IPS DF 4.7 (cell line): ENCODE measurements around the gene POLH.
"Not testable (repeated sequence)": the region's sequence is repeated elsewhere in the genome, so short reads cannot be mapped to it uniquely, and the experiment has no call there.

ENCODE experiments used
- DNase-seq: peaks from one replicate; pipeline ENCODE4 v3.0.0-alpha.2; 2013; ENCODE audit warnings: low spot score; ENCODE audit errors: extremely low read depth

Gene POLH

GRCh38 chr6:43575772-43576551, at the start of gene POLH, which contains the start of gene XPO5:
POLH (plus strand) TSS chr6:43576185; CDS start chr6:43582320, 6,135 bp downstream.
XPO5 (minus strand) TSS chr6:43576038; CDS start chr6:43575864, 174 bp downstream.
- DNase-seq, result peak; percentile 64

DNA sequence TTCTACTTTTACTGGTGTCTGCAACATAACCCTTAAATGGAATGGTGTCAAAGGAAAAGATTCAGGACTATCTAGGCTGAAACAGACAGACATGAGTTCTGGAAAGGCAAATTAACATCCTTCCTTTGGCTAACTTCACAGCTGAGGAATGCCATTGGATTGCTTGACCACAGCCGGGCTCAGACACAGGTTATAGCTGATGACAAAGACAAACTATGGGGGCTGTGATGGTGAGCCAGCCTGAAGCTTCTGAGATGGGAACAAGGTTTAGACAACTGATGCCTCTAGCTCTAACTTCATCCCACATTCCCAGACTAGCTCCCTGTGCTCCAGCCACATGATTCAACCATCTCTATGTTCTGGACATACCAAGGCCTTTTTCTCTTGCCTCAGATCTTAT, 43.8 kb upstream of the POLH start:
- DNase-seq, result no peak

- DNase-seq, result not testable (repeated sequence)
Measured at GRCh38 chr6:43538986-43539385, 37.0 kb upstream of the POLH start.

DNA sequence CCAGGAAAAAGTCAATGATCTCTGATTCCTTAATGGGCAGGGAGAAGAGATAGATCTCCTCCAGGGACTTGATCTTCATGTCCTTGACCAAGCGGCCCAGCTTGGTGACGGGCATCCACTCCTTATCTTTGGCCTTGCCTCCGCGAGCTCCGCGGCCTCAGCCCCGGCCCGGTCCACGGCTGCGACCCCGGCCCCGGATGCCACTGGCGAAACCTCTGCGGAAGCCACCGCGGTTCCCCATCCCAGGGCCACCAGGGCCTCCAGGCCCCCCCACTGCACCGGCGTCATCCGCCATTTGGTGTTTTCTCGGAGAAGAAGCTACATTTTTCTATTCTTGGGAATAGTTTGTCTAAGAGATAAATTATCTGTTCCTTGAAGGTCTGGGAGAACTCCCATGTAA, 36.6 kb upstream of the POLH start:
- not testable (repeated sequence) for DNase-seq

- DNase-seq, result no peak
Measured at GRCh38 chr6:43540507-43540906, 35.5 kb upstream of the POLH start.

GRCh38 chr6:43541774-43542471, 34.1 kb upstream of the POLH start:
- DNase-seq, result no peak

DNA sequence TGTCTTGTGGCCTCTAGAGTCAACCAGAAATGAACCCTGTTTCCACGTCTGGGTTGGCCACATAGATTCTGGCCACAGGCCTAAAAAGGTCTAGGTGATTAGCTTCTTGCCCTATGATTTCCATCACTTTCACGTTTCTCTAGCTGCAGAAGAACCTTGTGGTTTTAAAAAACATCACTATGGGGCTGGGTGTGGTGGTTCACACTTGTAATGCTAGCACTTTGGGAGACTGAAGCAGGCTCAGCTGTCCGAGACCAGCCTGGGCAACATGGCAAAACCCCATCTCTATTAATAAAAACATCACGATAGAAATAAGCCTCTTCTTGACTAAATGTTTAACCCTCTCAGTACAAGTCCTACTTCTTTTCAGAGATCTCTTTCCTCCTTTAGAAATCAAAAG, 31.5 kb upstream of the POLH start:
- no peak for DNase-seq

- no peak for DNase-seq
Measured at GRCh38 chr6:43547222-43547621, 28.8 kb upstream of the POLH start.

DNA sequence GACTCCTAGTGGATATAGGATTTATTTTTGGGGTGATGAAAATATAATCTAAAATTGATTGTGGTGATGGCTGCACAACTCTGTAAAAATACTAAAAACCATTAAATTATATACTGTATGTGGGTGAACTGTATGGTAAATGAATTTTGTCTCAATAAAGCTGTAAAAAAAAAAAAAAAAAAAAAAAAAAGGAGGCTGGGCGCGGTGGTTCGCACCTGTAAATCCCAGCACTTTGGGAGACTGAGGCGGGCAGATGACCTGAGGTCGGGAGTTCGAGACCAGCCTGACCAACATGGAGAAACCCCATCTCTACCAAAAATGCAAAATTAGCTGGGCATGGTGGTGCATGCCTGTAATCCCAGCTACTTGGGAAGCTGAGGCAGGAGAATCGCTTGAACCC, 18.4 kb upstream of the POLH start:
- not testable (repeated sequence) for DNase-seq

- DNase-seq, result no peak
Measured at GRCh38 chr6:43559328-43559727, 16.7 kb upstream of the POLH start.

DNA sequence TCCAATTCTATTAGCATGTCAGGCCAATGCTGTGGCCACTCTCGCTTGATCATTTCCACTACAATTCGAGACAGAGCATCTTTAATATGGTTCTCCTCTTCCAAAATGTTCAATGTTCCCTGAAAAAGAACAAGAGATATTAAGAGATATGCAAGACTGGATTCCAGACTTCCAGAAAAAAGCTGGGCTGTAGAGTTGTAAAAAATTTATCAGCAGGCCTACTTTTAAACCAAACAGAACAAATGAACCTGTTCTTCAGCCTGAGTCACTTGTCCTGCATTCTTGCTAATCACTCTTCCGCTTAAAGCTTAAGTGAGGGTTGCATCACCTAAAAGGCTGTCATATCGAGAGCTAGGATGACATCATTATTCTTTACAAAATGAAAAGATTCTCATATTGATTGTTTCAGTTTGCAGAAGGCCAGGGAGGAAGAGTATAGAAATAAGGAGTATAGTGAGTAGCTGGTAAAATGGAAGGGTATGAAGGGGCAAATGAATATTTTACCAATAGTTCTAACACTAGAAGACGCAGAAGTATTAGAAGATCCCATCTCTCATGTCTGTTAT, 5.0 kb upstream of the POLH start:
- no peak for DNase-seq

DNA sequence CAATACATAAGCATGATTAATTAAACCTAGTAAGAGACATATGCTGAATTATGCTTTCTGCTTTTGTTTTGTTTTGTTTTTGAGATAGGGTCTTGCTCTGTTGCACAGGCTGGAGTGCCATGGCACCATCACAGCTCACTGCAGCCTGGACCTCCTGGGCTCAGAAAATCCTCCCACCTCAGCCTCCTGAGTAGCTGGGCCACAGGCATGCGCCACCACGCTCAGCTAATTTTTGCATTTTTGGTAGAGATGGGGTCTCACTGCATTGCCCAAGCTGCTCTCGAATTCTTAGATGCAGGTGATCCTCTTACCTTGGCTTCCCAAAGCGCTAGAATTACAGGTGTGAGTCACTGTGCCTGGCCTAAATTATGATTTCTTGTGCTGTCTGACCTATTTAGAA, 4.0 kb upstream of the POLH start:
- DNase-seq, result no peak

GRCh38 chr6:43575105-43575771, 747 bp upstream of the POLH start:
- DNase-seq, result no peak

GRCh38 chr6:43578748-43579147, 2.8 kb downstream of the POLH start:
- DNase-seq, result no peak

- no peak for DNase-seq
Measured at GRCh38 chr6:43579171-43579570, 3.2 kb downstream of the POLH start.

DNA sequence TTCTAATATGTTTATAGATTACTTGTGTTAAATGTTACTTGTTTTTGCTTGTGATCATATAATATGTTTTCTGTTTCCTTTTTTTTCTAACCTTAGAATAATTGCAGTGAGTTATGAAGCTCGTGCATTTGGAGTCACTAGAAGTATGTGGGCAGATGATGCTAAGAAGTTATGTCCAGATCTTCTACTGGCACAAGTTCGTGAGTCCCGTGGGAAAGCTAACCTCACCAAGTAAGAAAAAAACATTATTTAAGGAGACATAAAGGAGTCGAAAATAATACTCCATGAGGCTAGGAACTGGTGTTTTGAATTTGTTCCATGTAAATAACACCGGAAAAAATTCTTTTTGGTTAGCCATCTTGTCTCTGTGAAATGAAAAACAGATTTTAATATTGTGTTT, 6.9 kb downstream of the POLH start:
- DNase-seq, result no peak

DNA sequence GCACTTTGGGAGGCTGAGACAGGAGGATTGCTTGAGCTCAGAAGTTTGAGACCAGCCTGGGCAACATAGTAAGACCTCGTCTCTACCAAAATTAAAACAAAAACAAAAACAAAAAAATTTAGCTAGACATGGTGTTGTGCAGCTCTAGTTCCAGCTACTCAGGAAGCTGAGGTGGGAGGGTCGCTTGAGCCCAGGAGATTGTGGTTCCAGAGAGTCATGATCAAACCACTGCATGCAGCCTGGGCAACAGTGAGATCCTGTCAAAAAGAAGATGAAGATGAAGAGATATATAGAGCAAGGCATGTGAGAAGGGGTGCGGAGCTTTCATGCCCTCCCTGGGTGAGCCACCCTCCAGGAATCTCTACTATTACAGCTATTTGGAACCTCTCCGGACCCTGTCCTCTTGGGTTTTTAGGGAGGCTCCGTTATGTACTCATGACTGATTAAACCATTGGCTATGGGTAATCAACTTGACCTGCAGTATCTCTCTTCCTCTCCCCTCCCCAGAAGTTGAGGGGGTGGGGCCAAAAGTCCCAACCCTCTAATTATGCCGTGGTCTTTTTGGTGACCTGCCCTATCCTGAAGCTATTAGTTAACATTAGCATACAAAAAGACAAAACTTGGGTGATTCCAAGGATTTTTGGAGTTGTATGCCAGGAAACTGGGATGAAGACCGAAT, 9.0 kb downstream of the POLH start:
- no peak for DNase-seq

- no peak for DNase-seq
Measured at GRCh38 chr6:43588194-43588593, 12.2 kb downstream of the POLH start.

GRCh38 chr6:43589564-43589963, 13.6 kb downstream of the POLH start:
- DNase-seq, result not testable (repeated sequence)

- DNase-seq, result no peak
Measured at GRCh38 chr6:43593938-43594337, 18.0 kb downstream of the POLH start.

DNA sequence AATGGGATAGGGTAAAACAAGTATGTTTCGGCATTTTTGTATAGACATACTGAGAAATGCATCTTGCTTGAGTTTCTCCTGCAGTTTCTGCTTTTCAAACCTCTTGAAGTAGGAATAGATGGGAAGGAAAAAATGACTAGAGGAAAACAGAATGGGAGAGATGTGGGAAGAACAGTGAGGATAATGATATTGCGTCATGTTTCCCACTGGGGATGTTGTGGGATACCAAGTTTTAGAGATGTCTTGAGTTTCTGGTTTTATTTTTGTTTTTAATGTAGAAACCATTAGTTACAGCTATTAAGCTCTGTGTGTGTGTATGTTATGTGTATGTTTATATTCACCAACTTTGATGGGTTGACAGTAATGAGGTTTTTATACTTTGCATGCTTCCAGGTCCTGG, 24.6 kb downstream of the POLH start:
- DNase-seq, result no peak
